ENCODE measurements around the gene OR12D2.

DNA sequence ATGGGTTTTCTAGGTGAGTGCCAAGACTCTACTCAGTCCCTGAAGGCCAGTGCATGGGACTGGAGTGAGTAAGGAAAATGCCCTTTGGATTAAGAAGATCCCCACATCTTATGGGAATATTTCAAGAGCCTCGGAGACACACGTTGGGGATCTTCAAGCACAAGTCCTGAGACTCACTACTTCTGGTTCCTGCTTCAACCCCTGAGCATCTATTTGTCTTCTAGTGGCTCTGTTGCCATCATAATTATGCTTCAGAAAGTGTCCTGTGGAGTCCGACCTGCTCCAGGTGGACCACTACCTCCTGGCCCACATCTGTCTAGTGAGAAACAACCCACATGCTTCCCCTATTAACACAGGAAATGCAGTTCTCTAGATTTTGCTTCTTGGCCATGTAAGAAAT is 26.7 kb upstream of the OR12D2 start, which contains the start of gene OR5V1:
- TF ChIP-seq CTCF (conservative IDR thresholded peaks at IDR 0.05 in 1 of 2, IDR thresholded peaks at IDR 0.05 in 1 of 2; ENCODE audit: low read depth in 1 of 2, low read length in 2 of 2) (no peak), EZH2 (IDR thresholded peaks at IDR 0.05; ENCODE audit: low read length, missing control alignments) (no peak)
